HL-60 (cell line): Measurements from ENCODE around the gene GKN2.

Experiments
- CTCF ChIP-seq: IDR thresholded peaks from one replicate; pipeline ENCODE4 v1.5.1; 2011; ENCODE audit warnings: low read length, control low read depth, inconsistent platforms; ENCODE audit not compliant: insufficient read depth
- GABPA ChIP-seq: IDR thresholded peaks from 2 replicates; pipeline ENCODE4 v1.6.1; 2012; ENCODE audit warnings: low read depth
- POLR2AphosphoS5 ChIP-seq: IDR thresholded peaks from 2 replicates; pipeline ENCODE4 v1.6.1; 2012; ENCODE audit warnings: low read depth
- REST ChIP-seq: IDR thresholded peaks from 2 replicates; pipeline ENCODE4 v1.6.1; 2012; ENCODE audit warnings: low read depth; ENCODE audit not compliant: insufficient replicate concordance

GRCh38 chr2:68901199-68901514, 51.5 kb downstream of the GKN2 start:
- TF ChIP-seq CTCF: peak; percentile 29
- no peak for TF ChIP-seq POLR2AphosphoS5
- TF ChIP-seq REST: no peak
- TF ChIP-seq GABPA: no peak
